ENCODE data around the gene C16orf92.
"Not testable (repeated sequence)": the region's sequence is repeated elsewhere in the genome, so short reads cannot be mapped to it uniquely, and the experiment has no call there.

The C16orf92 gene

DNA sequence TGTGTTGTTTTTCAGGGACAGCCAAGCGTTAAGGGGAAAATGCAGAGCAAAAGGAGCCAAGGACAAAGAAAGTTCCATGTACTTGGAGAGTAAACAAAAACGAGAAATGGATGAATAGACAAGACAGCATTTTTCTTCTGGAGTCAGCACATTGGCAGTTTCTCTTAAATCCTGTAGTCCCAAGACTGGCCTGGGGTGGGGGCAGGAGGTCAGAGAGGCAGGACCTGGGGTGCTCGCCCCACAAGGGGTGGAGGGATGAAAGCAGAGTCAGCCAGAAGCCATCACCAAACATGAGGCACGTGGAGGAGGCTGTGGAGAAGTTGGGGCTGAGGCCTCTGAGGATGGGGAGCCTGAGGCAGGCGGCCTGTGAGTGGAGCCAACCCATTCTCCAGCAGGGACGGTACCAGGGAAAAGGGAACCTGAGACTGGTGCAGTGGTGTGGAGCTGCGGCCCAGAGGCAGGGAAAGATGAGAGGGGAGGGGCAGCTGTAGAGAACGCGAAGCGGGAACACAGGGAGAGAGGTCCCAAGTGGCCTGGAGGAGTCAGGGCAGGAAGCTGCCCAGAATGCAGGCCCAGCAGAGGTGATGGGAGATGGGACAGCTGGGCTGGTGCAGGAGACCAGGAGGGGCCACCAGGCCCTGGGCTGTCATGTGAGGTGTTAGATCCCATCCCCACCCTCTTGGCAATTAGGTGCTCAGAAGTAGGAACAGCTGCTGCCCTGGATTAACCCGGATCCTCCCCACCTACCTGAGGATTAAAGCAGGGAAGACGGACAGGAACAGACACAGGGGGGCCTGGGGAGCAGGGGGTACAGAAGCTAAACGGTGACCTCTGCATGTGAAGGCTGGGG lies 4.8 kb downstream of the C16orf92 start:
- DNase-seq (ENCODE audit: low spot score), result no peak

GRCh38 chr16:30028438-30029076 lies 5.6 kb downstream of the C16orf92 start:
- no peak for DNase-seq (ENCODE audit: low spot score)

GRCh38 chr16:30030011-30030685 lies 7.2 kb downstream of the C16orf92 start:
- no peak for DNase-seq (ENCODE audit: low spot score)

DNA sequence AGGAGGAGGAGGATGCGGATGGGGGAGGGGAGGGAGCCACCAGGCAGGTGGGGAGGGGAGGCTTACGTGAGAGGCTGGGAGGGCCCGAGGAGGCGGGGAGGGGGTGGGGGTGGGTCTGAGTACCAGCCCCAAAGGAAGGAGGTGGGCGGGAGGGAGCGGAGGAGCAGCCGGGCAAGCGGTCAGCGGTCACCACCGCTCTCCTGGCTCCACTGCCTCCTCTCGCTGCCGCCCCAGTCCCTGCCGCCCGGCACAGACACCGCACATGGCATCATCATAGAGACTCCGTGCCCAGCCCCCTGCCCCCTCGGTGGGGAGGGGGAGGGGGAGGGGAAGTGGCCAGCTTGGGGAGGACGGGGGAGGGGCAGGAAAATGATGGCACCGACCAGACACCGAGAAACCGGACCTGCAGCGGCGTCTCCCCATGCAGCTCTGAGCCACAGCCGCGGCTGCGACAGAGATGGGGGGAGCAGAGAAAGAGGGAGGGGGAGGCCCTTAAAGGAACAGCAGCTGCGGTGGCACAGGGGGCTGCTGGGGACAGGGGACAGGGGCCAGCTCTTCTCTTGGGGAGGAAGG lies 7.9 kb downstream of the C16orf92 start, which contains the start of gene TLCD3B:
Gene TLCD3B (minus strand): TSS at position 431 of the 573 bp plus-strand sequence. CDS start 744 bp downstream, outside the sequence.
- no peak for DNase-seq (ENCODE audit: low spot score)

DNA sequence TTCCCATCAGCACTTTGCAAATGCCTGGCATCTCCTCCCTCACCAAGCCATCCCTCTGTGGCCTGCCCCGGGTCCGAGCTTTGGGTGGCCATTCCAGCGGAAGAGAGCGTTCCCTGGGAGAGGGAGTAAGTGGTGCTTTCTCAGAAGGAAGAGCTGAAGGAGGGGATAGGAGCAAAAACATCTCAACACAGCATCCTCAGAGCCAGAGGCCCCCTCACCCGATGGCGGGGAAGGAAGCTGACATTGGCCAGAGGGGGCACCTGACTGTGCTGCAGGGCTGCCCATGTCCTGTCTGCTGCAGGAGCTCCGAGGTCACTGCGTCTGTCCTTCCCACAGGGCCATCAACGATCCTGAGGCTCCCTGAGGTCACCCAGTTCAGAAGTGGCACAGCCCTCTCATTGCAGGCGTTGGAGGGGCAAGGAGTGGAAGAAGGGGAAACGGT lies 8.5 kb downstream of the C16orf92 start:
- no peak for DNase-seq (ENCODE audit: low spot score)

DNA sequence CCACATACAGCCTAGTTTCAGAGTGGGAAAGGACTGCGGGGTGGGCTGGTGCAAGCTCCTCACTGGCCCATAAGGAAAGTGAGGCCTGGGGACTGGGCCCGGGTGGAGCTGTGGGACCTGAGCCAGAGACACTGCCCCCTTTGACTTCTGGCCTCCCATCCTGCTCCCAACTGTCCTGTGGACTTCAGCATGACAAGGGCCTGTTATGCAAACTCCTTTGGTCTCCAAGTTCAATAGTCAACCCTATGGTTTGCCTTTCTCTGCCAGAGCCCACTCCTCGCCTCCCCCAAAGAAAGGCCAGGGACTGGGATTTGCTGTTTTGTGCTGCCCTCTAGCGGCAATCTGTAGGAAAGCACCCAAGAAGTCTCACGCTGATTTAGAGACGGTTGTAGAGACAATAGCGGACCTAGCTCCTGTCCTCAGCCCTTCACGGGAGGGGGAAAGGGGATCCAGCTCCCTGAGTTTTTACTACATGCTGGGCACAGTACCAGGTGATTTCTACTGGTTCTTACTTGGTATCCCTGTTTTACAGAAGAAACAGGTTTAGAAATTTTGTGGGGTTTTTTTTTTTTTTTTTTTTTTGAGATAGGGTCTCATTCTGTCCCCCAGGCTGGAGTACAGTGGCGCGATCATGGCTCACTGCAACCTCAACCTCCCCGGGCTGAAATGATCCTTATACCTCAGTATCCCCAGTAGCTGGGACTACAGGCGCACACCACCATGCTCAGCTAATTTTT lies 9.3 kb downstream of the C16orf92 start:
- DNase-seq (ENCODE audit: low spot score), result no peak

- DNase-seq (ENCODE audit: low spot score), result no peak
These were observed 10.3 kb downstream of the C16orf92 start for GRCh38 chr16:30033270-30033669.

DNA sequence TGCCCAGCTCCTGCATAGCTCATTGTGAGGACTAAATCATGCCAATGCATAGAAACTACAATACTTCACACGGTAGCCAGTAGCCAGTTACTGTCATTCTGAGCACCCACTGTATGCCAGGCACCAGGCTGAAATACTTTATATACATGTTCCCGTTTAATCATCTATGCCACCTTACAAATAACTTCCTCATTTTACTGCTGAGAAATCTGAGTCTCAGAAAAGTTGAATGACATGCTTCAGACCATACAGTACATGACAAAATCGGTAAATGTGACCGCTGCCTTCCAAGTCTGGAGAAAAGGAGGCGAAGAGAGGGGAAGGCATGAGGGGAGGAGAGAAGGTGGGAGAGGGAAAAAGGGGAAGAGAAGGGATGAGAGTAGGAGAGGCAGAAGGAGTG lies 17.2 kb downstream of the C16orf92 start:
- DNase-seq (ENCODE audit: low spot score), result no peak

GRCh38 chr16:30040690-30041089 lies 17.7 kb downstream of the C16orf92 start:
- DNase-seq (ENCODE audit: low spot score), result not testable (repeated sequence)

DNA sequence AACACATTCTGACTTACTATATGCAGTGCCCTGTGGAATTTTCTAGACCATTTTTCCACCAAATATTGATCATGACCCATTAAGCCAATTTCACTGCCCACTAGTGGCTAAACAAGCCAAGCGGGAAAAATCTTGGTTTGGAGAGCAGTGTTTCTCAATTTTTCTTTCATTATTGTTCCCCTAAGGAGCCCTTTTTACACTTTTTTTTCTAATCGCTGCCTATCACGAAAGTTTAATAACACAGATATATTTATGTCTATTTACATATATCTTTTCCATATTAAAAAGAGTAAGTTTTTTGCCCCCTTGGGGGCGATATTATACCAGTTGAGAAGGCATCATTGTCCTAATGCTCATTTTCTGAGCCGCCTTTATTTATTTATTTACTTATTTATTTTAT lies 18.8 kb downstream of the C16orf92 start:
- no peak for DNase-seq (ENCODE audit: low spot score)

GRCh38 chr16:30046178-30046577 lies 23.2 kb downstream of the C16orf92 start:
- DNase-seq (ENCODE audit: low spot score), result no peak

- no peak for DNase-seq (ENCODE audit: low spot score)
These were observed 23.6 kb downstream of the C16orf92 start for GRCh38 chr16:30046588-30046987.

- no peak for DNase-seq (ENCODE audit: low spot score)
These were observed 26.9 kb downstream of the C16orf92 start for GRCh38 chr16:30049871-30050270.

DNA sequence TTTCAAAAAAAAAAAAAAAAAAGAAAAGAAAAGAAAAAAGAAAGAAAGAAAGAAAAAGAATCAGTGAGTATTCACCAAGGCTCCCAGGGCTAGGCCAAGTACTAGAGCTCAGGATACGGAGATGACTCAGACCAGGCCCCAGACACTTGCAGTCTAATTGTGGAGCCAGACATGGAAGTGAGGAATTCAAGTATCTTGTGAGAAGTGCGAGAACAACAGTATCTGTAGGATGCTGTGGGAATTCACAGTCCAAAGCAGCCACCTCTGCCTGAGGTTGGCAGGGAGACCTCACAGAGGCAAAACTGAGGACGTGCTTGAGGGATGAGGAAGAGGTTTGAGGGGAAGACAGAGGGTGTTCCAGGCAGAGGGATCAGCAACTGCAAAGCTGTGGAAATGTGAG lies 28.5 kb downstream of the C16orf92 start:
- no peak for DNase-seq (ENCODE audit: low spot score)

GRCh38 chr16:30052671-30053372 lies 29.8 kb downstream of the C16orf92 start:
- DNase-seq (ENCODE audit: low spot score), result peak; percentile 97

- no peak for DNase-seq (ENCODE audit: low spot score)
These were observed 30.5 kb downstream of the C16orf92 start for GRCh38 chr16:30053376-30054015.

- DNase-seq (ENCODE audit: low spot score), result no peak
These were observed 31.5 kb downstream of the C16orf92 start for GRCh38 chr16:30054451-30054850.

DNA sequence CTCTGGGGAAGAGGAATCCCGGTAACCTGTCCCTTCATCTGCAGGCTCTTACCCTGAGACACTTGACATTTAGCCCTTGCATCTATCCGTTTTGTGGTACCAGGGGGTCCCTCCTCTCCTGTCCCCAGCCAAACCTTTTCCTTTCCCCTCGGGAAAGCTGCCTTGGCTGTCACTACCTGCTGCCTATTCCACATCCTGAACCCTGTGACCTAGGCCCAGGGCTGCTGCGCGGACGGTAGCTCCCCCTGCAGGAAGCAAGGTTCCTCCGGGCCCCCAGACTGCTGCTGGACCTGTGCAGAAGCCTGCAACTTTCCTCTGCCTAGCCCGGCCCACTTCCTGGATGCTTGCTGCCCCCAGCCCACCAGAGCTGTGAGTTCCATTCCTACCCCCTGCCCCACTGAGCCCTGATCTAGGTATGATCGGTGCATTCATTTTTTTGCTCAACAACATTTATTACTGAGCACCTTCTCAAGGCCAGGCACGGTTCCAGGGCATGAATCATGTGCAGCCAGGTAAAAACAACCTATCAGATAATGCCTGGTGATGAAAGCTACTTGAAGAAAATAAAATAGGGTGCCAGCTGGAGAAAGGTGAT lies 32.1 kb downstream of the C16orf92 start:
- no peak for DNase-seq (ENCODE audit: low spot score)

DNA sequence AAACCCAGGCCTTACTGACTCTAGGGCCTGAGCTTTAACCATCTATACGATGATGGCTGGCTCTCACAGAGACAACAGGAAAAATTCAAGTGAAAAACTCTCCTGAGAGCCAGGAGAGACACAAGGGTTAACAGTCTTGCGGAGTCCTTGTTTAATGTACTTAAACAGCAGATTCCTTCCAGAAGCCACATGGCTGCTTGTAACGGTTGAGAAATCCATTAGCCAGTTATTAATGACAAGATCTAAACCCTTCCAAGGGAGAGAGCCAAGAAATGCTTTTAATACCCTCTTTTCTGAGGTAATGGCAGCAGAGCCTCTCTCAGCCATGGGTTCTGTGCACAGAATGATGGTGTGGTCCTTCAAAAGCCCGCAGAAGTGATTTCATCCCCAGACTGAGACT lies 37.3 kb downstream of the C16orf92 start:
- no peak for DNase-seq (ENCODE audit: low spot score)

All from left forelimb (tissue), 1 donor.